A549 treated with ZK216348 at 1 μM for 4 hours (cell line): ENCODE data around the gene PLXND1. TPM values are rescaled to one million over a fixed set of nuclear protein-coding genes. Genes with fewer than 3 reads are reported as not detected.

Experiments used
- total RNA-seq: library from RNA; stranded (reverse); fragments of 200-300 nt; extraction: Qiagen RNA extraction; gene quantifications from 5 replicates; pipeline ENCODE4 v1.2.3, GENCODE V29; 2022; ENCODE audit warnings: low read depth

PLXND1 gene, protein sequence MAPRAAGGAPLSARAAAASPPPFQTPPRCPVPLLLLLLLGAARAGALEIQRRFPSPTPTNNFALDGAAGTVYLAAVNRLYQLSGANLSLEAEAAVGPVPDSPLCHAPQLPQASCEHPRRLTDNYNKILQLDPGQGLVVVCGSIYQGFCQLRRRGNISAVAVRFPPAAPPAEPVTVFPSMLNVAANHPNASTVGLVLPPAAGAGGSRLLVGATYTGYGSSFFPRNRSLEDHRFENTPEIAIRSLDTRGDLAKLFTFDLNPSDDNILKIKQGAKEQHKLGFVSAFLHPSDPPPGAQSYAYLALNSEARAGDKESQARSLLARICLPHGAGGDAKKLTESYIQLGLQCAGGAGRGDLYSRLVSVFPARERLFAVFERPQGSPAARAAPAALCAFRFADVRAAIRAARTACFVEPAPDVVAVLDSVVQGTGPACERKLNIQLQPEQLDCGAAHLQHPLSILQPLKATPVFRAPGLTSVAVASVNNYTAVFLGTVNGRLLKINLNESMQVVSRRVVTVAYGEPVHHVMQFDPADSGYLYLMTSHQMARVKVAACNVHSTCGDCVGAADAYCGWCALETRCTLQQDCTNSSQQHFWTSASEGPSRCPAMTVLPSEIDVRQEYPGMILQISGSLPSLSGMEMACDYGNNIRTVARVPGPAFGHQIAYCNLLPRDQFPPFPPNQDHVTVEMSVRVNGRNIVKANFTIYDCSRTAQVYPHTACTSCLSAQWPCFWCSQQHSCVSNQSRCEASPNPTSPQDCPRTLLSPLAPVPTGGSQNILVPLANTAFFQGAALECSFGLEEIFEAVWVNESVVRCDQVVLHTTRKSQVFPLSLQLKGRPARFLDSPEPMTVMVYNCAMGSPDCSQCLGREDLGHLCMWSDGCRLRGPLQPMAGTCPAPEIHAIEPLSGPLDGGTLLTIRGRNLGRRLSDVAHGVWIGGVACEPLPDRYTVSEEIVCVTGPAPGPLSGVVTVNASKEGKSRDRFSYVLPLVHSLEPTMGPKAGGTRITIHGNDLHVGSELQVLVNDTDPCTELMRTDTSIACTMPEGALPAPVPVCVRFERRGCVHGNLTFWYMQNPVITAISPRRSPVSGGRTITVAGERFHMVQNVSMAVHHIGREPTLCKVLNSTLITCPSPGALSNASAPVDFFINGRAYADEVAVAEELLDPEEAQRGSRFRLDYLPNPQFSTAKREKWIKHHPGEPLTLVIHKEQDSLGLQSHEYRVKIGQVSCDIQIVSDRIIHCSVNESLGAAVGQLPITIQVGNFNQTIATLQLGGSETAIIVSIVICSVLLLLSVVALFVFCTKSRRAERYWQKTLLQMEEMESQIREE (N-terminal part only)
- 66.4 to 104 TPM (median 90.5 TPM) in 5 replicates for total RNA-seq

GRCh38 chr3:129606636-129607390 is at the start of gene PLXND1:
TSS of gene PLXND1 (minus strand) at chr3:129606676. CDS start at chr3:129606639, 37 bp downstream.

DNA sequence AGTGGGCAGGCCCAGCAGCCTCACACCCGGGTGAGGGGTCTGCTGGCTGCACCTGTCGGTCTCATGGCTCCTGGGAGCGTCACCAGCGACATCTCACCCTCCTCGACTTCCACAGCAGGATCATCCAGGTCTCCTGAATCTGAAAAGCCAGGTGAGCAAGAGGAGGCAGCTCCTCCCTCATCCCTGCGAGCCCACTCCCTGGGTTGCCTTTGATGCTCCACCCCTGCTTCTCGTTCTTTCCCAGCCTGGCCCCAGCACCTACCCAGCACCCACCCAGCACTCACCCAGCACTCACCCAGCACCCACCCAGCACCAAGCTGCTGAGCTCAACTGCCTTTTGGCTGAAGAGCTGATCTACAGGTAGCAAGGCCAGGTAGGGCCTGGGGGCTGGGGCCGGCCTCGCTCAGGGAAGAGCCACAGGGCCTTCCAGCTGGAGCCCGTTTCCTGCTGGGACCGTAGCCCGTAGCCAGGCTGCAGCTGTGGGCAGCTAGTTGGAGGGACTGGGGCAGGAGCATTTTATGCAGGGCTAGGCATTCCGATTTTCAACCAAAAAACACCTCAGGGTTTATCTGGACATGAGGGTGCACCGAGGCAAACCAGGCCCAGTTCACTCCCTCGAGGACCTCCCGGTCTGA is 63.2 kb downstream of the PLXND1 start, which contains the start of gene H1-8:
H1-8 (plus strand) TSS at position 20 of the 635 bp plus-strand sequence; CDS start at position 64, 44 bp downstream.

DNA sequence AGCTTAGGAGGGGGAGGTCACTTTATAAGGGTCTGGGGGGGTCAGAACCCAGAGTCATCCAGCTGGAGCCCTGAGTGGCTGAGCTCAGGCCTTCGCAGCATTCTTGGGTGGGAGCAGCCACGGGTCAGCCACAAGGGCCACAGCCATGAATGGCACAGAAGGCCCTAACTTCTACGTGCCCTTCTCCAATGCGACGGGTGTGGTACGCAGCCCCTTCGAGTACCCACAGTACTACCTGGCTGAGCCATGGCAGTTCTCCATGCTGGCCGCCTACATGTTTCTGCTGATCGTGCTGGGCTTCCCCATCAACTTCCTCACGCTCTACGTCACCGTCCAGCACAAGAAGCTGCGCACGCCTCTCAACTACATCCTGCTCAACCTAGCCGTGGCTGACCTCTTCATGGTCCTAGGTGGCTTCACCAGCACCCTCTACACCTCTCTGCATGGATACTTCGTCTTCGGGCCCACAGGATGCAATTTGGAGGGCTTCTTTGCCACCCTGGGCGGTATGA is 77.8 kb downstream of the PLXND1 start, which contains the start of gene RHO:
RHO (plus strand) TSS at position 51 of the 512 bp plus-strand sequence; CDS start at position 146, 95 bp downstream.

Other genes with a start within 250 kb of the PLXND1 start
- gene EFCAB12, start 178.0 kb downstream of the PLXND1 start, total RNA-seq = 0.33 to 1.1 TPM (median 0.64 TPM) in 5 replicates
- 18.6 to 28.3 TPM (median 22.9 TPM) in 5 replicates for gene MBD4, start 166.7 kb downstream of the PLXND1 start, total RNA-seq
- 11.4 to 14.2 TPM (median 13.2 TPM) in 5 replicates for gene IFT122, start 166.5 kb downstream of the PLXND1 start, total RNA-seq
- not detected in 5 replicates for gene RHO, start 78.0 kb downstream of the PLXND1 start, total RNA-seq
- gene H1-8, start 63.5 kb downstream of the PLXND1 start, total RNA-seq = not detected in 5 replicates